Endothelial cell of umbilical vein (primary cell): ENCODE data around the gene TAOK1.

Experiments
- EZH2 ChIP-seq: IDR thresholded peaks from 2 replicates; pipeline ENCODE4 v1.6.1; 2012; ENCODE audit warnings: borderline replicate concordance, low read depth, mild to moderate bottlenecking, moderate library complexity, low read length, inconsistent platforms; ENCODE audit not compliant: severe bottlenecking
- FOS ChIP-seq: IDR thresholded peaks from 2 replicates; pipeline ENCODE4 v1.6.1; 2011; ENCODE audit warnings: mild to moderate bottlenecking, low read length, moderate library complexity, borderline replicate concordance; ENCODE audit not compliant: insufficient read depth
- GATA2 ChIP-seq: IDR thresholded peaks from 2 replicates; pipeline ENCODE4 v1.7.0; 2011; ENCODE audit warnings: low read depth, mild to moderate bottlenecking, moderate library complexity, mixed read lengths, low read length; ENCODE audit not compliant: insufficient read length, insufficient read depth
- JUN ChIP-seq: IDR thresholded peaks from 2 replicates; pipeline ENCODE4 v1.6.1; 2011; ENCODE audit warnings: borderline replicate concordance, low read depth; ENCODE audit not compliant: insufficient read length, insufficient read depth
- MYC ChIP-seq: IDR thresholded peaks from one replicate; pipeline ENCODE4 v1.6.1; 2011; ENCODE audit warnings: mild to moderate bottlenecking, low read depth, low read length
- POLR2A ChIP-seq: IDR thresholded peaks from 2 replicates; pipeline ENCODE4 v1.6.1; 2012; ENCODE audit warnings: low read depth, mild to moderate bottlenecking, control low read depth, low read length
- POLR2AphosphoS5 ChIP-seq: IDR thresholded peaks from 2 replicates; pipeline ENCODE4 v1.6.1; 2012; ENCODE audit warnings: low read depth, mild to moderate bottlenecking, control low read depth, low read length, moderate library complexity; ENCODE audit not compliant: insufficient read depth
- TF ChIP-seq, protein P1 (sequence below), 2 donors: IDR thresholded peaks; 1 replicate in 1 of 2; 2 replicates in 1 of 2; pipeline ENCODE4 v1.5.1; 2011; ENCODE audit warnings: low read length in 2 of 2, mild to moderate bottlenecking in 2 of 2, moderate library complexity in 2 of 2, control low read depth in 1 of 2, inconsistent platforms in 1 of 2, low read depth in 1 of 2; ENCODE audit not compliant: insufficient read depth in 1 of 2; ENCODE audit errors: extremely low read depth in 1 of 2
- TF ChIP-seq, protein P2 (sequence below): IDR thresholded peaks from 2 replicates; pipeline ENCODE4 v1.6.1; 2011; ENCODE audit not compliant: insufficient read depth, insufficient read length

DNA sequence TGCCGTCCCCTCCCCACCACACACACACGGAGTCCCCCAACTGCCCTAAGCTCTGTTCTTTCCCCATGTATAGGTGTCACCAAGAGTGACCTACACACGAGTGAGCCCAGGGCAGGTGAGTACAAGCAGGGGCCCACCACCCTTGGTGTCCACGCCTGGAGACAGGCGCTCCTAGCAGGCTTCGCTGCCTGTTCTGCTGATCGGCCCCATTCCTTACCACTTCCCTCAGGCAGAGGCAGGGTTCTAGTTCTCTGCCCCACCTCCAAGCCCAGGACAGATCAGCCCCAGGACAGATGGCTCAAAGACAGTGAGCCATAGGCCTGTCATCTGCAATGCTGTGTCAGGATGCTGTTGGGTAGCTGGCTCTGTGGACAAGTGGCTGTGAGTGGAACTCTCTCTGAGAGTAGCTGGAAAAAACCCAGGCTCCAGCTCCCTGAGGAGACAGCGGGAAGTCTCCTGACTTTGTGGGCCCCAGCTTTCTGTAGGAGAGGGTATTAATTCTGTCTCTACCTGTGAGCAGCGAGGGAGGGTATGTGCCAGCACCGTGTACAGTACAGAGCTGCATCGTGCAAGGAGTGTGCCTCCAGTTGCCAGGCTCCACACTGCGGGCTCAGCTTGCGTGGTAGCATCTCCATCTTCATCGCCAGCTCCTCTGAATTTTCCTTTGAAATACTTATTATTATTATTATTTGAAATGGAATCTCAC is 179.2 kb downstream of the TAOK1 start:
- no peak for TF ChIP-seq POLR2A
- TF ChIP-seq POLR2AphosphoS5, result no peak
- TF ChIP-seq, protein P1, sequence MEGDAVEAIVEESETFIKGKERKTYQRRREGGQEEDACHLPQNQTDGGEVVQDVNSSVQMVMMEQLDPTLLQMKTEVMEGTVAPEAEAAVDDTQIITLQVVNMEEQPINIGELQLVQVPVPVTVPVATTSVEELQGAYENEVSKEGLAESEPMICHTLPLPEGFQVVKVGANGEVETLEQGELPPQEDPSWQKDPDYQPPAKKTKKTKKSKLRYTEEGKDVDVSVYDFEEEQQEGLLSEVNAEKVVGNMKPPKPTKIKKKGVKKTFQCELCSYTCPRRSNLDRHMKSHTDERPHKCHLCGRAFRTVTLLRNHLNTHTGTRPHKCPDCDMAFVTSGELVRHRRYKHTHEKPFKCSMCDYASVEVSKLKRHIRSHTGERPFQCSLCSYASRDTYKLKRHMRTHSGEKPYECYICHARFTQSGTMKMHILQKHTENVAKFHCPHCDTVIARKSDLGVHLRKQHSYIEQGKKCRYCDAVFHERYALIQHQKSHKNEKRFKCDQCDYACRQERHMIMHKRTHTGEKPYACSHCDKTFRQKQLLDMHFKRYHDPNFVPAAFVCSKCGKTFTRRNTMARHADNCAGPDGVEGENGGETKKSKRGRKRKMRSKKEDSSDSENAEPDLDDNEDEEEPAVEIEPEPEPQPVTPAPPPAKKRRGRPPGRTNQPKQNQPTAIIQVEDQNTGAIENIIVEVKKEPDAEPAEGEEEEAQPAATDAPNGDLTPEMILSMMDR (IDR thresholded peaks at IDR 0.05; ENCODE audit: extremely low read depth in 1 of 2, insufficient read depth in 1 of 2, low read depth in 1 of 2, low read length in 2 of 2), result no peak
- TF ChIP-seq, protein P2, sequence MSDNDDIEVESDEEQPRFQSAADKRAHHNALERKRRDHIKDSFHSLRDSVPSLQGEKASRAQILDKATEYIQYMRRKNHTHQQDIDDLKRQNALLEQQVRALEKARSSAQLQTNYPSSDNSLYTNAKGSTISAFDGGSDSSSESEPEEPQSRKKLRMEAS, result no peak
- TF ChIP-seq EZH2, result no peak
- TF ChIP-seq FOS, result no peak
- TF ChIP-seq JUN, result no peak
- TF ChIP-seq GATA2, result no peak
- no peak for TF ChIP-seq MYC
